Liver (tissue), 9 donors: ENCODE results near the gene RBM23. TPM values are rescaled to one million over a fixed set of nuclear protein-coding genes. Genes with fewer than 3 reads are reported as not detected.

ENCODE experiments used
- DNase-seq: peaks from one replicate; pipeline ENCODE4 v3.0.0-alpha.2; 2017; ENCODE audit warnings: low spot score
- H3K27ac ChIP-seq, 2 donors: one replicate each; pipeline ENCODE4 v1.7.0; 2013; ENCODE audit warnings: inconsistent platforms in 2 of 2, low read length in 2 of 2, control low read depth in 1 of 2, low read depth in 1 of 2, mild to moderate bottlenecking in 1 of 2
- H3K27me3 ChIP-seq, 4 donors: one replicate each; pipeline versions ENCODE4 v1.6.1 to v1.7.0; 2013; ENCODE audit warnings: low read length in 3 of 4, inconsistent platforms in 1 of 4, mild to moderate bottlenecking in 1 of 4, moderate library complexity in 1 of 4; ENCODE audit not compliant: control insufficient read depth in 4 of 4, insufficient read depth in 4 of 4
- H3K36me3 ChIP-seq, 4 donors: one replicate each; pipeline versions ENCODE4 v1.6.1 to v1.7.0; 2013; ENCODE audit warnings: low read length in 3 of 4, mild to moderate bottlenecking in 3 of 4, low read depth in 1 of 4, moderate library complexity in 1 of 4; ENCODE audit not compliant: control insufficient read depth in 4 of 4, insufficient read depth in 3 of 4
- H3K4me1 ChIP-seq, 4 donors: one replicate each; pipeline versions ENCODE4 v1.6.1 to v1.7.0; 2013; ENCODE audit warnings: low read length in 3 of 4, mild to moderate bottlenecking in 3 of 4, moderate library complexity in 1 of 4; ENCODE audit not compliant: control insufficient read depth in 4 of 4, insufficient read depth in 4 of 4
- H3K4me3 ChIP-seq, 3 donors: one replicate each; pipeline versions ENCODE4 v1.6.1 to v1.7.0; 2013; ENCODE audit warnings: low read length in 3 of 3, control low read depth in 1 of 3, low read depth in 1 of 3, mild to moderate bottlenecking in 1 of 3
- H3K9ac ChIP-seq, 2 donors: one replicate each; pipeline ENCODE4 v1.7.0; 2013; ENCODE audit warnings: low read length in 2 of 2, mild to moderate bottlenecking in 2 of 2, moderate library complexity in 2 of 2, control low read depth in 1 of 2, low read depth in 1 of 2
- H3K9me3 ChIP-seq, 4 donors: one replicate each; pipeline versions ENCODE4 v1.6.1 to v1.7.0; 2013; ENCODE audit warnings: low read length in 3 of 4; ENCODE audit not compliant: control insufficient read depth in 4 of 4
- ATF3 ChIP-seq: IDR thresholded peaks from 2 replicates; pipeline ENCODE4 v1.6.1; 2016; ENCODE audit warnings: antibody characterized with exemption
- CTCF ChIP-seq: fragments of 150-350 bp; IDR thresholded peaks from 2 replicates; pipeline ENCODE4 v1.5.1; 2017; ENCODE audit warnings: improper control_type of control experiment, low read depth, low read length; ENCODE audit not compliant: missing input control
- EGR1 ChIP-seq, 2 donors: IDR thresholded peaks; 2 replicates each; pipeline ENCODE4 v1.6.1; 2016 to 2018; ENCODE audit warnings: antibody characterized with exemption in 2 of 2, low read depth in 2 of 2
- FOXA1 ChIP-seq: IDR thresholded peaks from 2 replicates; pipeline ENCODE4 v1.6.1; 2016; ENCODE audit warnings: antibody characterized with exemption
- FOXA2 ChIP-seq: IDR thresholded peaks from 2 replicates; pipeline ENCODE4 v1.6.1; 2016; ENCODE audit warnings: antibody characterized with exemption
- GABPA ChIP-seq, 2 donors: IDR thresholded peaks in 1 of 2; conservative IDR thresholded peaks in 1 of 2; 2 replicates each; pipeline ENCODE4 v1.6.1; 2016; ENCODE audit warnings: antibody characterized with exemption in 2 of 2, mild to moderate bottlenecking in 1 of 2, moderate library complexity in 1 of 2
- HNF4A ChIP-seq, 2 donors: conservative IDR thresholded peaks; 2 replicates each; pipeline ENCODE4 v1.6.1; 2016; ENCODE audit warnings: antibody characterized with exemption in 2 of 2, mild to moderate bottlenecking in 2 of 2
- HNF4G ChIP-seq: IDR thresholded peaks from 2 replicates; pipeline ENCODE4 v1.6.1; 2016; ENCODE audit warnings: antibody characterized with exemption
- JUND ChIP-seq, 2 donors: IDR thresholded peaks; 2 replicates each; pipeline ENCODE4 v1.6.1; 2016; ENCODE audit warnings: antibody characterized with exemption in 2 of 2
- NR2F2 ChIP-seq: IDR thresholded peaks from 2 replicates; pipeline ENCODE4 v1.6.1; 2016; ENCODE audit warnings: antibody characterized with exemption
- RAD21 ChIP-seq, 2 donors: IDR thresholded peaks; 2 replicates each; pipeline ENCODE4 v1.6.1; 2016; ENCODE audit warnings: antibody characterized with exemption in 2 of 2, mild to moderate bottlenecking in 2 of 2
- RXRA ChIP-seq, 2 donors: IDR thresholded peaks; 2 replicates each; pipeline ENCODE4 v1.6.1; 2017 to 2018; ENCODE audit warnings: antibody characterized with exemption in 2 of 2, mild to moderate bottlenecking in 1 of 2
- SP1 ChIP-seq: IDR thresholded peaks from 2 replicates; pipeline ENCODE4 v1.6.1; 2018; ENCODE audit warnings: antibody characterized with exemption, mild to moderate bottlenecking
- TAF1 ChIP-seq: conservative IDR thresholded peaks from 2 replicates; pipeline ENCODE4 v1.6.1; 2016; ENCODE audit warnings: antibody characterized with exemption, mild to moderate bottlenecking
- YY1 ChIP-seq: IDR thresholded peaks from 2 replicates; pipeline ENCODE4 v1.6.1; 2016; ENCODE audit warnings: antibody characterized with exemption, mild to moderate bottlenecking
- ZBTB33 ChIP-seq: IDR thresholded peaks from 2 replicates; pipeline ENCODE4 v1.6.1; 2016; ENCODE audit warnings: antibody characterized with exemption
- WGBS: extraction: QIAGEN DNeasy Blood & Tissue Kit; methylation state at CpG from one replicate; pipeline ENCODE4 v1.1.7; 2013; 5-methylcytosine and 5-hydroxymethylcytosine counted together
- polyA plus RNA-seq, 2 donors: library from polyadenylated mRNA; stranded (reverse) in 1 of 2; unstranded in 1 of 2; fragments of 200-250 nt in 1 of 2; fragments of >200 nt in 1 of 2; fragmentation: Nextera tagmentation in 1 of 2; extraction: Ambion mirVana in 1 of 2; gene quantifications; one replicate each; pipeline versions ENCODE4 v1.2.1 to v1.2.3, GENCODE V29; 2013 to 2015
- total RNA-seq, 2 donors: library from RNA; depleted of rRNA; stranded (reverse); fragments of >200 nt; gene quantifications; one replicate each; pipeline ENCODE4 v1.2.3, GENCODE V29; 2014
- TF ChIP-seq, protein P1 (sequence below): IDR thresholded peaks from 2 replicates; pipeline ENCODE4 v1.6.1; 2016; ENCODE audit warnings: antibody characterized with exemption
- TF ChIP-seq, protein P2 (sequence below): IDR thresholded peaks from 2 replicates; pipeline ENCODE4 v1.6.1; 2016; ENCODE audit warnings: antibody characterized with exemption, mild to moderate bottlenecking
- donor health status: healthy.
- donor health status: healthy.
- donor health status: healthy.
- donor health status: healthy.
- donor health status: healthy.

The RBM23 gene
- total and polyA plus RNA-seq, 4 donors: 22.3 to 242 (median 31.4) TPM

DNA sequence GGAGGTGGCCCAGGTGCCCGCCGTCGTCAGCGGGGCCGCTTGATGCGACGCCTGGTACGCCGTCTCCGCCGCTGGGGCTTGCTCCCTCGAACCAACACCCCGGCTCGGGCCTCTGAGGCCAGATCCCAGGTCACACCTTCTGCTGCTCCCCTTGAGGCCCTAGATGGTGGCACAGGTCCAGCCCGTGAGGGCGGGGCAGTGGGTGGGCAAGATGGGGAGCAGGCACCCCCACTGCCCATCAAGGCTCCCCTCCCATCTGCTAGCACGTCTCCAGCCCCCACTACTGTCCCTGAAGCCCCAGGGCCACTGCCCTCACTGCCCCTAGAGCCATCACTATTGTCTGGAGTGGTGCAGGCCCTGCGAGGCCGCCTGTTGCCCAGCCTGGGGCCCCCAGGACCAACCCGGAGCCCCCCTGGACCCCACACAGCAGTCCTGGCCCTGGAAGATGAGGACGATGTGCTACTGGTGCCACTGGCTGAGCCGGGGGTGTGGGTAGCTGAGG lies 41.9 kb downstream of the RBM23 start:
- H3K4me1 ChIP-seq: peaks cover 0 to 8% (median 5%) of the 10 kb centered on the region in 4 donors

GRCh38 chr14:22875748-22876319 lies 43.1 kb downstream of the RBM23 start:
- DNase-seq: no peak
- no peaks in the 10 kb centered on the region for H3K9me3 ChIP-seq
- no peaks in the 10 kb centered on the region for H3K27me3 ChIP-seq
- WGBS: 98% methylated on average over 20 of the region's 20 CpGs
- peaks cover 0 to 9% (median 6%) of the 10 kb centered on the region in 4 donors for H3K4me1 ChIP-seq
- TF ChIP-seq JUND (IDR thresholded peaks at IDR 0.05): no peak
- no peak for TF ChIP-seq ZBTB33
- TF ChIP-seq, protein P1, sequence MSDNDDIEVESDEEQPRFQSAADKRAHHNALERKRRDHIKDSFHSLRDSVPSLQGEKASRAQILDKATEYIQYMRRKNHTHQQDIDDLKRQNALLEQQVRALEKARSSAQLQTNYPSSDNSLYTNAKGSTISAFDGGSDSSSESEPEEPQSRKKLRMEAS: no peak
- no peak for TF ChIP-seq FOXA2
- no peak for TF ChIP-seq EGR1 (IDR thresholded peaks at IDR 0.05; ENCODE audit: low read depth in 2 of 2)
- TF ChIP-seq RAD21 (IDR thresholded peaks at IDR 0.05): no peak
- no peak for TF ChIP-seq GABPA (IDR thresholded peaks at IDR 0.05 in 1 of 2, conservative IDR thresholded peaks at IDR 0.05 in 1 of 2)
- no peak for TF ChIP-seq CTCF
- no peak for TF ChIP-seq FOXA1
- no peak for TF ChIP-seq NR2F2
- no peak for TF ChIP-seq TAF1
- TF ChIP-seq ATF3: no peak
- no peak for TF ChIP-seq HNF4A (conservative IDR thresholded peaks at IDR 0.05)
- no peak for TF ChIP-seq RXRA (IDR thresholded peaks at IDR 0.05)
- no peak for TF ChIP-seq YY1
- TF ChIP-seq, protein P2, sequence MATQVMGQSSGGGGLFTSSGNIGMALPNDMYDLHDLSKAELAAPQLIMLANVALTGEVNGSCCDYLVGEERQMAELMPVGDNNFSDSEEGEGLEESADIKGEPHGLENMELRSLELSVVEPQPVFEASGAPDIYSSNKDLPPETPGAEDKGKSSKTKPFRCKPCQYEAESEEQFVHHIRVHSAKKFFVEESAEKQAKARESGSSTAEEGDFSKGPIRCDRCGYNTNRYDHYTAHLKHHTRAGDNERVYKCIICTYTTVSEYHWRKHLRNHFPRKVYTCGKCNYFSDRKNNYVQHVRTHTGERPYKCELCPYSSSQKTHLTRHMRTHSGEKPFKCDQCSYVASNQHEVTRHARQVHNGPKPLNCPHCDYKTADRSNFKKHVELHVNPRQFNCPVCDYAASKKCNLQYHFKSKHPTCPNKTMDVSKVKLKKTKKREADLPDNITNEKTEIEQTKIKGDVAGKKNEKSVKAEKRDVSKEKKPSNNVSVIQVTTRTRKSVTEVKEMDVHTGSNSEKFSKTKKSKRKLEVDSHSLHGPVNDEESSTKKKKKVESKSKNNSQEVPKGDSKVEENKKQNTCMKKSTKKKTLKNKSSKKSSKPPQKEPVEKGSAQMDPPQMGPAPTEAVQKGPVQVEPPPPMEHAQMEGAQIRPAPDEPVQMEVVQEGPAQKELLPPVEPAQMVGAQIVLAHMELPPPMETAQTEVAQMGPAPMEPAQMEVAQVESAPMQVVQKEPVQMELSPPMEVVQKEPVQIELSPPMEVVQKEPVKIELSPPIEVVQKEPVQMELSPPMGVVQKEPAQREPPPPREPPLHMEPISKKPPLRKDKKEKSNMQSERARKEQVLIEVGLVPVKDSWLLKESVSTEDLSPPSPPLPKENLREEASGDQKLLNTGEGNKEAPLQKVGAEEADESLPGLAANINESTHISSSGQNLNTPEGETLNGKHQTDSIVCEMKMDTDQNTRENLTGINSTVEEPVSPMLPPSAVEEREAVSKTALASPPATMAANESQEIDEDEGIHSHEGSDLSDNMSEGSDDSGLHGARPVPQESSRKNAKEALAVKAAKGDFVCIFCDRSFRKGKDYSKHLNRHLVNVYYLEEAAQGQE: no peak
- no peak for TF ChIP-seq SP1
- TF ChIP-seq HNF4G: no peak
- H3K9ac ChIP-seq: no peak overlapping the region
- no peak overlapping the region for H3K27ac ChIP-seq
- H3K36me3 ChIP-seq: peaks cover 8 to 54% (median 43%) of the 10 kb centered on the region in 4 donors
- H3K4me3 ChIP-seq: no peak overlapping the region

More for the DNA sequence above, 41.9 kb downstream of the RBM23 start:
- H3K27me3 ChIP-seq: no peaks in the 10 kb centered on the region
- H3K9ac ChIP-seq: no peak overlapping the region
- H3K4me3 ChIP-seq: no peak overlapping the region
- no peak for TF ChIP-seq RAD21 (IDR thresholded peaks at IDR 0.05)
- TF ChIP-seq HNF4A (conservative IDR thresholded peaks at IDR 0.05): no peak
- no peak for TF ChIP-seq FOXA2
- DNase-seq: no peak
- H3K9me3 ChIP-seq: no peaks in the 10 kb centered on the region
- WGBS: 96% methylated on average over 22 of the region's 22 CpGs
- no peak overlapping the region for H3K27ac ChIP-seq
- peaks cover 8 to 54% (median 43%) of the 10 kb centered on the region in 4 donors for H3K36me3 ChIP-seq
